Astrocyte of the spinal cord (primary cell): ENCODE results near the gene ADD2.

Source experiments
- DNase-seq: peaks from one replicate; pipeline ENCODE4 v3.0.0; 2011; ENCODE audit warnings: low read depth, low spot score
- H3K4me3 ChIP-seq: 2 replicates; pipeline ENCODE4 v1.5.1; 2011; ENCODE audit warnings: low read depth, mild to moderate bottlenecking, low read length, moderate library complexity
- CTCF ChIP-seq: IDR thresholded peaks from 2 replicates; pipeline ENCODE4 v1.5.1; 2012; ENCODE audit warnings: low read depth, mild to moderate bottlenecking, low read length, inconsistent platforms
- in situ Hi-C: cut with HindIII; loops from 2 replicates; pipeline ENCODE4 v1.10.0; 2017; ENCODE audit warnings: low sequenced_read_pairs

ADD2 gene

GRCh38 chr2:70776266-70776665, 8.3 kb upstream of the ADD2 start:
- DNase-seq: no peak
- in situ Hi-C loops: no loop called here
- no peak overlapping the region for H3K4me3 ChIP-seq
- TF ChIP-seq CTCF: no peak

- no peak for TF ChIP-seq CTCF
- in situ Hi-C loops: no loop called here
- H3K4me3 ChIP-seq: no peak overlapping the region
- no peak for DNase-seq
These were observed 7.1 kb upstream of the ADD2 start for GRCh38 chr2:70775141-70775540.

- in situ Hi-C loops: no loop called here
- no peak for TF ChIP-seq CTCF
- H3K4me3 ChIP-seq: no peak overlapping the region
- DNase-seq: no peak
These were observed 4.6 kb upstream of the ADD2 start for GRCh38 chr2:70772486-70773155.

GRCh38 chr2:70771446-70771845, 3.4 kb upstream of the ADD2 start:
- TF ChIP-seq CTCF: no peak
- in situ Hi-C loops: no loop called here
- no peak for DNase-seq

GRCh38 chr2:70769450-70769849, 1.4 kb upstream of the ADD2 start:
- no peak for DNase-seq
- in situ Hi-C loops: no loop called here
- no peak for TF ChIP-seq CTCF
- H3K4me3 ChIP-seq: no peak overlapping the region

More at GRCh38 chr2:70771446-70771845, 3.4 kb upstream of the ADD2 start:
- H3K4me3 ChIP-seq: no peak overlapping the region

GRCh38 chr2:70768590-70769085, 638 bp upstream of the ADD2 start:
- no peak for TF ChIP-seq CTCF
- in situ Hi-C loops: no loop called here
- no peak overlapping the region for H3K4me3 ChIP-seq
- no peak for DNase-seq
